ENCODE measurements around the gene NR1H4. TPM values are rescaled to one million over a fixed set of nuclear protein-coding genes. Genes with fewer than 3 reads are reported as not detected.

Gene NR1H4
- total and polyA plus RNA-seq, 2 of the 13 experiments (the other 11 are each of a cell fraction or from before 2014, with no cell fraction given) = 27.3 to 114 TPM

GRCh38 chr12:100494538-100494937 lies 20.9 kb downstream of the NR1H4 start (continued):
- TF ChIP-seq ZNF407 (CRISPR knock-in tag; IDR thresholded peaks at IDR 0.05; ENCODE audit: not compliant biosample characterization) = no peak
- no peak for TF ChIP-seq HNRNPK (IDR thresholded peaks at IDR 0.05; ENCODE audit: low read depth, low read length, poor library complexity, severe bottlenecking)
- TF ChIP-seq ETV6 (CRISPR knock-in tag; conservative IDR thresholded peaks at IDR 0.05) = no peak

- Histone ChIP-seq H3K4me3 (replicated peaks in 1 of 3; ENCODE audit: insufficient read depth in 1 of 3, low read depth in 2 of 3, low read length in 3 of 3) (no peak overlapping the region), H3K4me1 (ENCODE audit: insufficient read depth, low read length) (peaks cover 14% of the 10 kb centered on the region; the same call in 1 of the 2 replicates), H3K9ac (ENCODE audit: insufficient read depth, low read depth, low read length) (no peak overlapping the region), H2AFZ (ENCODE audit: low read length) (no peak overlapping the region), H3K27ac (ENCODE audit: extremely low read length, insufficient read depth, low read length) (no peak overlapping the region), H3K9me3 (ENCODE audit: low read length) (no peaks in the 10 kb centered on the region), H4K20me1 (ENCODE audit: insufficient read depth, low read length) (no peaks in the 10 kb centered on the region), H3K27me3 (ENCODE audit: control insufficient read depth in 1 of 2, insufficient read depth in 2 of 2, low read length in 2 of 2) (no peaks in the 10 kb centered on the region), H3K79me2 (ENCODE audit: insufficient read depth, low read length) (peaks cover 3% of the 10 kb centered on the region), H3K36me3 (replicated peaks in 1 of 2; ENCODE audit: control insufficient read depth in 1 of 2, insufficient read depth in 2 of 2, low read length in 2 of 2) (peaks cover 8 to 77% of the 10 kb centered on the region in 2 experiments), H3K4me2 (ENCODE audit: low read depth, low read length) (no peak overlapping the region)
- DNase-seq (ENCODE audit: low spot score) (no peak), ATAC-seq (no peak), FAIRE-seq (no peak)
- POLR2A ChIA-PET = no interaction called here
- 98% methylated on average over 15 of the region's 15 CpGs for whole genome bisulfite sequencing (ENCODE audit: low lambda C conversion rate)
- in situ Hi-C loops (cut with HindIII; ENCODE audit: extremely low pct_ligation_motif_present, low pct_unique_long_range_greater_than_20kb) = no loop called here
- BruUV-seq (replicated peaks) = no TSS peak
- CTCF ChIA-PET (ENCODE audit: low intra/inter-chr PET ratio, low total read pairs) = no interaction called here
- intact Hi-C loops (cut with micrococcal nuclease; ENCODE audit: unreplicated experiment) = no loop called here
- peak; percentile 94 for TF ChIP-seq RBM22 (optimal IDR thresholded peaks at IDR 0.05; ENCODE audit: low read length)
- no peak for TF ChIP-seq CBX5 (CRISPR knock-in tag; IDR thresholded peaks at IDR 0.05; ENCODE audit: borderline replicate concordance)
Measured at GRCh38 chr12:100497105-100497795, 23.6 kb downstream of the NR1H4 start.
